ENCODE data around the gene NPAS2.

The NPAS2 gene

DNA sequence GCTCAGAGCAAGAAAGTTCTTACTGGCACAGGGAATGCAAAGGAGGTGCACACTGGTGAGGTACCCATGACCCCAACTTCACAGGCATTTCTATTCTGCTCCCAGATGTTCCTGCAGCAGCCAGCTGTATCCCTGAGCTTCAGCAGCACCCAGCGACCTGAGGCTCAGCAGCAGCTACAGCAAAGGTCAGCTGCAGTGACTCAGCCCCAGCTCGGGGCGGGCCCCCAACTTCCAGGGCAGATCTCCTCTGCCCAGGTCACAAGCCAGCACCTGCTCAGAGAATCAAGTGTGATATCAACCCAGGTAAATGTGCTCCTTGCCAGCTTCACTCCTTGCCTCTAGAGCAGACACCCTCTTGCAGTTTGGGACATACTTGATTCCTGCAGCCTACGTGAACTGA is 168.0 kb downstream of the NPAS2 start:
- H3K4me3 ChIP-seq (ENCODE audit: low read length) = no peak overlapping the region
- DNase-seq (ENCODE audit: low read depth) = no peak
- TF ChIP-seq, protein P1, sequence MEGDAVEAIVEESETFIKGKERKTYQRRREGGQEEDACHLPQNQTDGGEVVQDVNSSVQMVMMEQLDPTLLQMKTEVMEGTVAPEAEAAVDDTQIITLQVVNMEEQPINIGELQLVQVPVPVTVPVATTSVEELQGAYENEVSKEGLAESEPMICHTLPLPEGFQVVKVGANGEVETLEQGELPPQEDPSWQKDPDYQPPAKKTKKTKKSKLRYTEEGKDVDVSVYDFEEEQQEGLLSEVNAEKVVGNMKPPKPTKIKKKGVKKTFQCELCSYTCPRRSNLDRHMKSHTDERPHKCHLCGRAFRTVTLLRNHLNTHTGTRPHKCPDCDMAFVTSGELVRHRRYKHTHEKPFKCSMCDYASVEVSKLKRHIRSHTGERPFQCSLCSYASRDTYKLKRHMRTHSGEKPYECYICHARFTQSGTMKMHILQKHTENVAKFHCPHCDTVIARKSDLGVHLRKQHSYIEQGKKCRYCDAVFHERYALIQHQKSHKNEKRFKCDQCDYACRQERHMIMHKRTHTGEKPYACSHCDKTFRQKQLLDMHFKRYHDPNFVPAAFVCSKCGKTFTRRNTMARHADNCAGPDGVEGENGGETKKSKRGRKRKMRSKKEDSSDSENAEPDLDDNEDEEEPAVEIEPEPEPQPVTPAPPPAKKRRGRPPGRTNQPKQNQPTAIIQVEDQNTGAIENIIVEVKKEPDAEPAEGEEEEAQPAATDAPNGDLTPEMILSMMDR (conservative IDR thresholded peaks at IDR 0.05; ENCODE audit: low read length) = no peak

DNA sequence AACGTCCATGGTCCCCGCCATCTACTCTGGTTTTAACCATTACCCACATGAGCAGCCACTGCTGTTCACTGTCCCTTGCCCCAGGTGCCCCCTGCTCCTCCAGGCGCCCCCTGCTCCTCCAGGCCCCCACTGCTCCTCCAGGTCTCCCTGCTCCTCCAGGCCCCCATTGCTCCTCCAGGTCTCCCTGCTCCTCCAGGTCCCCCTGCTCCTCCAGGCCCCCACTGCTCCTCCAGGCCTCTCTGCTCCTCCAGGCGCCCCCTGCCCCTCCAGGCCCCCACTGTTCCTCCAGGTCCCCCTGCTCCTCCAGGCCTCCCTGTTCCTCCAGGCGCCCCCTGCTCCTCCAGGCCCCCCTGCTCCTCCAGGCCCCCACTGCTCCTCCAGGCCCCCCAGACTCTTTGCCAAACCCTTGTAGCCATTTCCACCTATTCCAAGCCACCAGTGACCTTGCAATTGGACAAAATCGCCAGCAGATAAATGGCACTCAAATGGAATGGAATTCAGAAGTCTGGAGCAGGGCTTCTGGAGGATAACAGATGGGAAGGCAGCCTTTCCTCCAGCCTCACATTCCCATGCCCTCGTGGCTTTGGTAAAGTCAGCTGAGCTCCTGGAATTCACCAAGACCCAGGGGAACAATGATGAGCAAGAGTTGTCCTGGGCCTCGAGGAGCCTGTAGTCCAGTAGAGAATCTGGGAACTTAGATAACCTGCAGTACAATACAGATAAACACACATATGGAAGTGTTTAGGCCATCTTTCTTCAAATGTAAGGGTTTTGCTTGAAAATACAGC is 168.9 kb downstream of the NPAS2 start:
- peak; percentile 76 for DNase-seq (ENCODE audit: low read depth)
- no peak overlapping the region for H3K4me3 ChIP-seq (ENCODE audit: low read length)
- TF ChIP-seq, protein P1 (conservative IDR thresholded peaks at IDR 0.05; ENCODE audit: low read length) = no peak

DNA sequence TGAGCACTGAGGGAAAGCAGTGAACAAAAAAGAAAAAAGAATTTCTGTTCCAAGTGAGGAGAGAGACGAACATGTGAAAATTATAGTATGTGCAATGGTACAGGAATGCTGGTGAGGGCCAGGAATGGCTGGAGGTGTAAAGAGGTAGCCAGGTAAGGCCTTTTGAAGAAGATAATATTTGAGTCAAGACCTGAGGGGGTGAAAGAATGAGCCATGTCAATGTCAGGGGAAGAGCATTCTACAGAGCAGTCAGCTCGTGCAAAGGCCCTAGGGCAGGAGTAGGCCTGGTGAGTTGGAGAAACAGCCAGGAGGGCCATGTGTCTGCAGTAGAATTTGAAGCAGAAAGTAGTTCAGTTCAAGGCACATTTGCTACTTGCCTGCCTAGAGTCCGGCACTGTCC is 169.7 kb downstream of the NPAS2 start:
- H3K4me3 ChIP-seq (ENCODE audit: low read length) = no peak overlapping the region
- TF ChIP-seq, protein P1 (conservative IDR thresholded peaks at IDR 0.05; ENCODE audit: low read length) = no peak
- no peak for DNase-seq (ENCODE audit: low read depth)

DNA sequence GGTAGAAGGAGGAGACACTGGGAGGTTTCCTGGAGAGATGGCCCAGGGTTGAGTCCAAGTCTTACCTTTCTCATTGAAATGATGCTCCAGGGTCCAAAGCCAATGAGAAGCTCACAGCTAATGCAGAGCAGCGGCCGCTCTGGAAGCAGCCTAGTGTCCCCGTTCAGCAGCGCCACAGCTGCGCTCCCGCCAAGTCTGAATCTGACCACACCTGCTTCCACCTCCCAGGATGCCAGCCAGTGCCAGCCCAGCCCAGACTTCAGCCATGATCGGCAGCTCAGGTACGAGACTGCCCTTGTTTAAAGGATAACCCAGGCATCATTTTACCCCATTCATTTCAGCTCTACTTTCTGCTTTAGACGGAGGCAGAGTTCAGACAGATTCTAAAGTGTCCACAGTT is 170.2 kb downstream of the NPAS2 start:
- TF ChIP-seq, protein P1 (conservative IDR thresholded peaks at IDR 0.05; ENCODE audit: low read length) = no peak
- DNase-seq (ENCODE audit: low read depth) = no peak
- H3K4me3 ChIP-seq (ENCODE audit: low read length) = no peak overlapping the region

DNA sequence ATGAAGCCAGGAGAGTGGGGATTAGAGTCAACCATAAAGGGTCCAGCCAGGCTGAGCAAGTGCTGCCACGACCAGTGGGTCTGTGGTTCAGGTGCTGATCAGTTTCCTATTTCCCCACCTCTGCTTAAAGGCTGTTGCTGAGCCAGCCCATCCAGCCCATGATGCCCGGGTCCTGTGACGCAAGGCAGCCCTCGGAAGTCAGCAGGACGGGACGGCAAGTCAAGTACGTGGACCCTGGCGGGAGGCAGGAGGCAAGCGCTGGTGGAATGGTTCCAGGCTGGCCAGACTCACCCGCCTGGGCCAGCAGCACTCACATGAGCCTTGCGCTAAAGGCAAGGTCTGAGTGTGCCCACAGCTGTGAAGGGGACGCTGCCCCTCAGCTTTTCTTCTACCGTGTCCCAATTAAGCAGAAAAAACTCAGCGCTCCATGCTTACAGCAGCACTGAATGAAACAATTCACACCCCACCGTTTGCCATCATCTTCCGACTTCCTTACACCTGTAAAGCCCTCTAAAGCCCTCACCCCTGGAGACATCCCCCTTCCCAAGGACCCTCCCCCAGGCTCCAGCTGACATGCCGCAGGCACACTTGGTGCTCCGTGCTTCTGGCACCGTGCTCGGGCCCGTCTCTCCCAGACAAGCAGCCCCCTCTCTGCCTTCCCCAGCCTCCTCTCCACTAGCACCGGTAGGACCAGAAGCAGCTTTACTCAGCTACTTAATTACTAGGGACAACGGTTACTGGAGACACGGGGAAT is 170.9 kb downstream of the NPAS2 start:
- H3K4me3 ChIP-seq (ENCODE audit: low read length) = no peak overlapping the region
- TF ChIP-seq, protein P1 (conservative IDR thresholded peaks at IDR 0.05; ENCODE audit: low read length) = no peak
- no peak for DNase-seq (ENCODE audit: low read depth)

DNA sequence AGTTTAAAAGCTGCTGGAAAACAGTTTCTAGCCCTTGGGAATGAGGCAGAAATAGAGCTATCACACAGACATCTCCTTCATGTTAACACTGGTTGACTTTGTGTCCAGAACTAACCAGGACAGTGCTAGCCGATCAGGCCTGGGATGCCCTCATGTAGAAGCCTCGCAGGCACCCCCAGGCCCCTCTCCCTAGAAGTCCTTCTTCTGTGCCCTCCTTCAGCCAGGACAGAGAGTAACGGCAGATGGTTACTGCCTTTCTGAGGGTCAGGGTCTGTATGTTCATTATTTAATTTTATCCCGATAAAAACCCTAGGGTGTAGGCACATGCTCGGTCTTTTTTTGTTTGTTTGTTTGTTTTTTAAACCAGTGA is 171.4 kb downstream of the NPAS2 start:
- no peak for DNase-seq (ENCODE audit: low read depth)
- TF ChIP-seq, protein P1 (conservative IDR thresholded peaks at IDR 0.05; ENCODE audit: low read length) = no peak
- H3K4me3 ChIP-seq (ENCODE audit: low read length) = no peak overlapping the region

DNA sequence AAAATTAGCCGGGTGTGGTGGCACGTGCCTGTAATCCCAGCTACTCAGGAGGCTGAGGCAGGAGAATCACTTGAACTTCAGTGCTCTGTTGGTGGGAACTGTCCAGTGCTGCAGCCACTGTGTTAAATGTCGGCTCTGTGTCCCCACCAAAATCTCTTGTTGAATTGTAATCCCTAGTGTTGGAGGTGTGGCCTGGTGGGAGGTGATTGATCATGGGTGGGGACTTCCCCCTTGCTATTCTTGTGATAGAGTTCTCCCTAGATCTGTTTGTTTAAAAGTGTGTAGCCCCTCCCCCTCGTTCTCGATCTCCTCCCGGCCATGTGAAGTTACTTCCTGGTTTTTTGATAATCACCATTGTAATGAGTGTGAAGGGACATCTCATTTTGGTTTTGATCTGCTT is 172.3 kb downstream of the NPAS2 start:
- TF ChIP-seq, protein P1 (conservative IDR thresholded peaks at IDR 0.05; ENCODE audit: low read length) = no peak
- DNase-seq (ENCODE audit: low read depth) = no peak
- H3K4me3 ChIP-seq (ENCODE audit: low read length) = no peak overlapping the region

Measured in AG10803 (cell line).